NCI-H1105 treated with DMSO at 0.1 percent for 48 hours (cell line): ENCODE measurements around the gene TENT4B.

Experiments
- DNase-seq: peaks from one replicate; lab custom pipeline; 2025; lab: John Stamatoyannopoulos, UW

Gene TENT4B

DNA sequence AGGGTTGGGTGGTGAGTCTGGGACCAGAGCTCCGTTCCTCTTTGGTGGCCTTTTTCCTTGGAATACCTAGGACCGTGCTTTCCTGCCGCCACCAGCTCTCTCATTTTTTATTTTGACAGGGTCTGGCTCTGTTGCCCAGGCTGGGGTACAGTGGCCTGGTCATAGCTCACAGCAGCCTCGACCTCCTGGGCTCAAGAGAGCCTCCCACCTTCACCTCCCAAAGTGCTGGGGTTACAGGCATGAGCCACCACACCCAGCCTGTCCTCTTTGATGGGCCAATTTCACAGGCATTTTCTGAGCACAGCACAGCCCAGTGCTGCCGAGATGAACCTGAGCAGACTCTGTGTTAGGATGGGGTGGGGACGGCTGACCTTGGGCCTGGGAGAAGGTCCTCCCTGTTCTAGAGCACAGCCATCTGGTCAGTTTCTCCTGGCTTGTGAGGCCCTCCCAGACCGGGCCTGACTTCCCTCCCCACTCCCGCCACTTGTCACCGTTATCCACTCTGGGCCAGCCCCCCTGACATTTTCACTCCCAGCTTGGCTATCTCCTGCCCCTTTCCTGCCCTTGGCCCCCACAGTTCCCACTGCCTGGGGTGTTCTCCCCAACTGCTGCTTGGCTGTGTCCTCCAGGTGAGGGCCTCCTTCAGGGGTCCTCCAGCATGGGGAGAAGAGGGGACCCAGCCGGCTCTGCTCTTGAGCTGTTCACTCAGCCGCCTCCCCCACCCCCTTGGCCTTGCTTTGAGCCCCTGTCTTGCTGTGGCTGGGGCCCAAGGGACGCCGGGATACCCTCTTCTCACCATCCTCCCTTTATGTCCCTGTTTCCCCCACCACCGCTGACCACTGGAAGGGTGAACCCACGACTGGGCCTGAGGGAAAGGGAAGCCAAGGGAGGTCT is 118.3 kb downstream of the TENT4B start:
- no peak for DNase-seq

DNA sequence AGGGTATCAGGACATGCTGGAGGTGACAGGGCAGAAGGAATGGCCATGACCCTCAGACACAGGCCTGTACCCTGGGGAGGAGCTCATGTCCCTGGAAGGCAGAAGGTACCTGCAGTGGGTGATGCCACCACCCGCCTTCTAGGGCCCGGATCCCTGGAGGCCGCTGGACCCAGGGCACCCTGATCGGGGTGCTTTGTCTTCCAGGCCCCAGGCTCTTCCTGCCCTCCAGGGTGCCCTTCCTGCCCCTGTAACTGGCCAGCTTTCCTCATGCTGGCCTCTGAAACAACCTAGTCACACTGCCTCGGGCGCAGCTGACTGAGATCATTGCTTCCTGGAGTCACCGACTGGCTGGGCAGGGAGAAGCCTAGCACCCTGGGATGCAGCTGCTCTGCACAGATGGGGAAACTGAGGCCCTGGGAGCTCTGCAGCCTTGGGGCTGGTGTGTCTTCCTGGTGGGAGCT is 119.0 kb downstream of the TENT4B start:
- DNase-seq: no peak

DNA sequence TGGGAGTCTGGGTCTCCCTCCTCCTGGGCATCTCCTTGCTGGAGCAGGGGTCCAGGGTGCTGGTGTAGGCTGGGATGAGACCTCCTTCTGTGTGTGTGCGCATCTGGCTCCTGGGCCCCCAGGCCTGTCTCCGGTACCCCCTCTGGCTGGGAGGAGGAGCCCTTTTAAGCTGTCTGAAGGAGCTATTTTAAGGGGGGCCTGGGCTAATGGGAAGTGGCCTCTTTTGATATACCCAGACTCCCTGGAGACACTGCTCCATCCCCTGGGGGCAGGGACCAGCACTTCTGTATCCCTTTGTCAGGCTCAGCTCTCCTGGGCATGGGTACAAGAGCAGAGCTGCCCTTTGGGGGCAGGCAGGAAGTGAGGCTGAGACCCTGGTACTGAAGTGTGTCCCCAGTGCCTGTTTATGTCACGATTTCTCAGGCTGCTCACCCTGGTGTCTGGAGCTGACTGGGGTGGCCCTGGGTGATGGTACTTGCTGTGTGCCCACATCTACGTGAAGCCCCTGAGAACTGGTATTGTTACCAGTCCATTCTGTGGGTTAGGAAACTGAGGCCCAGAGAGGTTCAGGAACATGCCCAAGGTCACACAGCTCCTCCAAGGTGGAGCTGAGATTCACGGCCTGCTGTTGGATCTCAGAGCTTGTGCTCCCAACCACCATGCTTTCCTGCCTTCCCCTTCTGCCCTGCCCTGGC is 119.7 kb downstream of the TENT4B start:
- DNase-seq: no peak

DNA sequence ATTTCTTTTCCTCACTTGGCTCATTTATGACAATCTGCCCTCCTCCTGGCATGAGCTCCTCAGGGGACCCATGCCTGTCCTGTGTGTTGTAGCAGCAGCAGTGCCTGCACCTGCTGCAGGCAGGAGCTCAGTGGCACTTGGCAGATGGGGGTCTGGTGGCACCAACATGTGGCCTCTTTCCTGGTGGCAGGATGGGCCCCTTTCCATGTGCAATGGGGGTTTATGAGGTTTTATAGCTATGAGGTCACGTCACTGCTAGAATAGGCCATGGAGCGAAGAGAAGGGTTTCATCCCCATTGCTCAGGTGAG is 120.2 kb downstream of the TENT4B start:
- no peak for DNase-seq

DNA sequence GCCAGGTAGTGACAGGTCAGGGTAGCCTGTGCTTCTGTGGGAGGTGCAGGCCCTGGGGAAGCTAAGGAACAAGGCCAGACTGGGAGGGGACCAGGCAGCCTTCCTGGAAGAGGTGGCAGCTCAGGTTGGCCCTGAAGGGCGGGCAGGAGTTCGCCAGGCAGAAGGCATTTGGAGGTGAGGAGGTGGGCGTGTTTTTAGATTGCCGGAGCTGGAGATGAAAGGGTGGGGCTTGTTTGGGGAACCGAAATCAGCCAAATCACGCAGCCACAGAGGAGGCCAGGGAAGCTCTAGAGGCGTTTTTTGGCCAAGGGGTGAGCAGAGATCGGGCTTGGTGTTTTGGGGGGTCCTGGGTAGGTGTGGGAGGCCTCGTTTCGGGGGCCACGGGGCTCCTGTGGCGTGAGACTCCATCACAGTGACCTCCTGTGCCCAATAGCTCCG is 120.8 kb downstream of the TENT4B start:
- no peak for DNase-seq

DNA sequence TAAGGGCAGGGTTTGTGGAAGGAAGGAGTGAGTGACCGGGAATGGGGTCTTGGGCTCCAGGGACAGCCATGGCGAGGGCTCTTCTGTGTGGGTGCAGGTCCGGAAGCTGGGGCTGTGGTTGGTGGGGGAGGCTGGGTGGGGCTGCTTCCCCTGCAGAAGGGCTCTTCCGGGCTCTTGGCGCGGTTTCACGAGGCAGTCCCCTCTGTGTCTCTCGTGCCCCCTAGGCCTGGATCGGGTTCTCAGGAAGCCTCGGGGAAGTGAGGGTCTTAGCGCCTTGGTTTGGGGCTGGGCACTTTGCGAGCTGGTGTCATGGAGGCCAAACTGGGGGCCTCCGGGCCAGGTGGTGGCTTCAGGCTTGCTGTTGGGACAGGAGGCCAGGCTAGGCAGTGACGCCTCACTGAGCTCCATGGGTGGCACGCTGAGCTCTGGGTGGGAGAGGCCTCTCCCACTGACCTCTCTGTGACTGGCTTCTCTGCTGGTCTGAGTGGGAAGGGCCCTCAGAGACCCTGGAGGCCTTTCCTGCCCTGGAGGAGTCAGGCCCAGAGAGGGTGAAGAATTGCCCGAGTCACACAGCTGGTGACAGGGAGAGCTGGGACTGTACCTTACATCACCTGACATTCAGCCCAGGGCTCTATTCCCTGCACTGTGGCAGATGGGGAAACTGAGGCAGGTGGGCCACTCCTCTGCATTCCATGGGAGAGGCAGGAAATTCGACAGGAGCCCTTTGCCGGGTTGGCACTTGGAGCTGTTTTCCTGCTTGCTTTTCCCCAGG is 121.4 kb downstream of the TENT4B start:
- no peak for DNase-seq

DNA sequence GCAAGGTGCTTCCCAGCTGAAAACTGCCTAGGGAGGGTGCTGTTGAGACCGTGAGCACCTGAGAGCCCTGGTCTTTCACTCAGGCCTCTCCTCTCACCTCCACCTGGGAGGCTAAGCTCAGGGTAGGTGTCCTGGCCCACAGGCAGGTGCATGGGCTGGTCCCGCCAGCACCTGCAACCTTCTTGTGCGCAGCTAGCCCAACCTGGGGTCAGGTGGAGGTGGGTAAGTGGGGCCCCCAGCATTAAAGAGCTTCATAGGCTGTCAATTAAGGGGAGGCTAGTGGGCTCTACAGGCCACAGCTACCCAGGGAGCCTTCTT is 122.0 kb downstream of the TENT4B start:
- DNase-seq: no peak

DNA sequence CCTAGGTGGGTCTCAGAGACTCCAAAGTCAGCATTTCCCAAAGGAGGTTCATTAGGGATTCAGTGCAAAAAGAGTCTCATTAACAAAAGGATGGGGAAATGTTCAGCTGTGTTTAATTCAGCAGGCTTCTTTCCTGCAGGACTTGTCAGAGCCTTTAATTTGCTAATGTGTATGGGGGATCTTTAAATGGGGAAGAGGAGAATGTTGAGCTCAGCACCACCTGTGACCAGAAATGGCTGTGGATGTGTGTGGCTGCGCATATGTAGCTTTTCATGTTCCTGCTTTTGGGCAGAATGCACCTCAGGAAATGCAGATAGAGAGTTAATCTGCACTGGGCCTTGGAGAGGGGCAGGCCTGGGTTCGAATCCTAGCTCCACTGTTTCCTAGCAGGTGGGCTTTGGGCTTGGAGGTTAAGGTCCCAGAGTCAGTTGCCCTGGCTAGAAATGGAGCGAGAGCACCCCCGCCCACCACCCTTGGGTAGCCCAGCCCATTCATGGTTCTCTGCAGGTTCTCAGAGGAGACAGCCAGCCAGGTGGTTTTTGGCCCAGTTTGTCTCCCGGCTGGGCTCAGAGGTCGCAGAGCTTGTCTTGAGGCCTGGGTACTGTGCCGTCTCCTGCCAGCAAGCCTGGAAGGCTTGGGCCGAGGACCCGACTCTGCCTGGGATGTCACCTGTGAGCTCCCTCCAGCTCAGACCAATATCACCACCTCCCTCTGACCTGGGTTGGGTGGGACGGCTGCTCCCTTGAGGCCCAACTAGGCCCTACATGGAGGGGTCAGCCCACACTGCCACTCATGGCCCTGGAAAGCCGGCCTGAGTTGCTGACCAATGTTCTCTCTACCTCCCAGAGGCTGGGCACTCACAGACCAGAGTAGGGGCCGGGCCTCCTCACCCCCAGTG is 122.6 kb downstream of the TENT4B start:
- DNase-seq: no peak

GRCh38 chr16:50276326-50276640 is 123.2 kb downstream of the TENT4B start:
- DNase-seq: no peak

DNA sequence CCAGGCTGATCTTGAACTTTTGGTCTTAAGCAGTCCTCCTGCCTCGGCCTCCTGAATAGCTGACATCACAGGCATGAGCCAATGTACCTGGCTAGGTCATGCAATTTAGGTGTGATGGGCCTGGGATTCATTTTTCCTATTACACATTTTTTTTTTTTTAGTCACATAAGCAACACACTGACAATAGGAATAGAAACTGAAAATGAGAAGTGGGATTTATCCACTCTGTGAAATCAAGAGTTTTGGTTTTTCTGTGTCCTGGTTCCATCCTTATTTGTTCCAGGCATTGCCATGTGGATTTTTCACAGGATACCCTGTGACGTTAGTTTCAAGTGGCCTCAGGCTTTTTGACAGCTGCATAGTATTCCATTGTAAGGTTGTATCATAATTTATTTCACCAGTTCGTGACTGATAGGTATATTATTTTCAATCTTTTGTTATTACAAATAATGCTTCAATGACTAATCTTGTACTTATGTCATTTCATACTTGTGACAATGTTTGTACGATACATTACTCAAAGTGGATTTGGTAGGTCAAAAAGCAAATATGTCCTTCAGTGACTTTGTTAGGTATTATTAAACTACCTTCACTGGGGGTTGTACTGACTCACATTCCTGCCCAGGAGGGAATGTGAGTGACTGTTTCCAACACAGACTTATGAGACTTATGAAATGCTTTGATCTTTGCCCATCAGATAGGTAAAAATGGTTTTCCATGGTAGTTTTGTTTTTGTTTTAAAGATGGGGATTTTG is 123.9 kb downstream of the TENT4B start:
- no peak for DNase-seq

GRCh38 chr16:50278251-50278650 is 125.1 kb downstream of the TENT4B start:
- DNase-seq: no peak

- no peak for DNase-seq
Measured at GRCh38 chr16:50279504-50279865, 126.4 kb downstream of the TENT4B start.

DNA sequence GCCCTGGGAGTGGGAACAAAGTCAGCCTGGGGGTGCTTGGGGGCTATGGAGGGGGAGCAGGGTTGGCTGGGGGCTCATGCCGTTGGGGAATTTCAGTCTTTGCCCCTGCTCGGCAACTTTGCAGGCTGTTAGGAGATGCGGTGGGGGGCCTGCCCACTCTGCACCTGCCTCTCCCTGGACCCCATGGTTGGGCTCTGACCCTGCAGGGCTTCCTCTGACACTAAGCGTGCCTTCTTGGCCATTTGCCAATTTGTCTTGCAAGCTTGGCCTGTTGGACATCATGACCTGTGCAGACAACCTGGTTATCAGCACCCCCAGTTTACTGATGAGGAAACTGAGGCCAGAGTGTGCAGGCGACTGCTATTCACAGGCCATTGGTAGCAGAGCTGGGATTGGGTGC is 127.8 kb downstream of the TENT4B start:
- no peak for DNase-seq
